HG02642 (cell line): ENCODE measurements around the gene ATOH8.

Experiments used
- ATAC-seq: cut with Tn5 transposase; IDR thresholded peaks from one replicate; pipeline ENCODE4 v1.9.1; 2021; ENCODE audit warnings: mild to moderate bottlenecking; ENCODE audit not compliant: unreplicated experiment, poor library complexity

ATOH8 gene

DNA sequence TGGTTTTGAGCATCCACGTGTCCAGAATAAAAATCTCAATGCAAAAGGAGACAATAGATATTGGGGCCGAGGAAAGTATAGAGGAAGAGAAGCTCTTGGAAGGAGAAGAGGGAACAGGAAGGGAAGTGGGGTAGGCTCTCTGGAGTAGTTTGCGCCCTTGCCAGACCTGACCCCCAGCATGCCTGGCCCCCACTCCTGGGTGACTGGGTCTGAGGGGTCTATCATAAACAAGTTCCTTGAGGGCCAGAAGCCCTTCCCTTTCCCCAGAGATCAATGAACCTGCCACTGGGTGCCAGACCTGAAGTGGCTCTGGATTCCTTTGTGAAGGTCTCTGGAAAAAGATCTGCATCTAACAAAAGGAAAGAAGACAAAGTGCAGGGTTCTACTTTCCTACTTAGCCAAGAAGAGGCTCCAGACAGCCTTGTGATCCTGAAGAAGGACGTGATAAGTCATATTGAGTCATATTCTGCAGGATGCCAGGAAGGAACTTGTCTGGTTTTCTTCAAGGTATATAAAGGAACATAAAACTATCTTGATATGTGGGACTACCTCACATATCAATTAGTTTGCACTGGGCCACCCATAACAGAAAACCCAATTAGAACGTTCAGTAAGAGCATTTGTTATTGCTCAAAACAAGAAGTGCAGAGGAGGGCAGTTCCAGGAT, 18.7 kb upstream of the ATOH8 start:
- no peak for ATAC-seq

- ATAC-seq, result no peak
Observed at GRCh38 chr2:85735691-85736090, 18.1 kb upstream of the ATOH8 start.

- ATAC-seq, result no peak
Observed at GRCh38 chr2:85736456-85737355, 17.1 kb upstream of the ATOH8 start.

DNA sequence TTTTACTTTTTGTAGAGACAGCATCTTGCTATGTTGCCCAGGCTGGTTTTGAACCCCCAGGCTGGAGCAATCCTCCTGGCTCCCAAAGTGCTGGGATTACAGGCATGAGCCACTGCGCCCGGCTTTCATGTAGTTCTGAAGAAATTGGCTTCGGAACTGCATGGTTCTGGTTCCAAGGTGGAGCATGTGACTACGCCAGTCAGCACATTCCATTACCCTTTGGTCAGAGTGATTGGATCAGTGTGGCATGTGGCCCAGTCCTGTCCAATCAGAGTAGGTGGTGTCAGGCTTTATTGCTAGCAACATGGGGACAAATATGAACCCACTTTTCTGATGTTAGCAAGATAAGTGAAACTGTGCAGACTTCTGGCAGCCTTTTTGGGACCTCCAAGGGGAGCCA, 16.3 kb upstream of the ATOH8 start:
- no peak for ATAC-seq

GRCh38 chr2:85737961-85738360, 15.8 kb upstream of the ATOH8 start:
- ATAC-seq, result no peak

- ATAC-seq, result no peak
Observed at GRCh38 chr2:85740193-85740592, 13.6 kb upstream of the ATOH8 start.

- ATAC-seq, result no peak
Observed at GRCh38 chr2:85741211-85741832, 12.5 kb upstream of the ATOH8 start.

GRCh38 chr2:85741833-85742455, 11.8 kb upstream of the ATOH8 start:
- ATAC-seq, result no peak

- ATAC-seq, result no peak
Observed at GRCh38 chr2:85743304-85743978, 10.3 kb upstream of the ATOH8 start.

DNA sequence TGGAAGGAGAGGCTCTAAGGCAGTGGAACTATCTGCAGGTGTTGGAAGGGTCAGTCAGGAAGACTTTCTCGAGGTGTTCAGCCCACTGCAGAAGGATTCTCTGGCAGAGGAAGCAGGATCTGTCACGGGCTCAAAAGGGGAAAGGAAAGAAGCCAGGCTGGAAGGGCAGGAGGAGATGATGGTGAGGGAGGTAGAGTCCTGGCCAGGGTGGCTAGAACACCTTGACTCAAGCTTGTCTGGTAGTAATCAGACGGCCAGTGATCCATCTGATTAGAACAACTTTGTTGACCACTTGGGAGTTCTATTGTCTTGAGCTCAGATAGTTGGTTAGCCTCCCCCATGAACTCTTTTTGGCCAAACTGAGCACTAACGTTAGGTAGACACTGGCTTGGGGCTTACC, 9.7 kb upstream of the ATOH8 start:
- no peak for ATAC-seq

GRCh38 chr2:85744741-85745601, 8.8 kb upstream of the ATOH8 start:
- ATAC-seq, result no peak

- ATAC-seq, result no peak
Observed at GRCh38 chr2:85745619-85746018, 8.2 kb upstream of the ATOH8 start.

- no peak for ATAC-seq
Observed at GRCh38 chr2:85746321-85747004, 7.3 kb upstream of the ATOH8 start.

DNA sequence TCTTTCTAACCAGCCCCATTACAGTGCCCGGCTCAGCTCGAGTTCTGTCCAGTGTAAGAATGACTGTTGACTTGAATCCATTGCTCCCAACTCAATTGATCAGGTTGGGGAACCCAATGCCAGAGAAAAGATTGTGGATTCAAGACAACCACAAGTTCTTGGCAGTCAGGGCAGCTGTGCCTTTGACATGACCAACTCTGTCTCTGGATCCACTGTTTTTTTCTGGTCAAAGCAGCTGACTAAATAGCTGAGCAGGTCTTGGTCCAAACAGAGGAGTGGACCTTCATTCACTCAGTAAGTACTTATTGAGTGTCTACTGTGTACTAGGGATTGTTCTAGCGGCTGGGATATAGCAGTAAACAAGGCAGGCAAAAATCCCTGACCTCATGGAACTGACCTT, 6.3 kb upstream of the ATOH8 start:
- no peak for ATAC-seq

DNA sequence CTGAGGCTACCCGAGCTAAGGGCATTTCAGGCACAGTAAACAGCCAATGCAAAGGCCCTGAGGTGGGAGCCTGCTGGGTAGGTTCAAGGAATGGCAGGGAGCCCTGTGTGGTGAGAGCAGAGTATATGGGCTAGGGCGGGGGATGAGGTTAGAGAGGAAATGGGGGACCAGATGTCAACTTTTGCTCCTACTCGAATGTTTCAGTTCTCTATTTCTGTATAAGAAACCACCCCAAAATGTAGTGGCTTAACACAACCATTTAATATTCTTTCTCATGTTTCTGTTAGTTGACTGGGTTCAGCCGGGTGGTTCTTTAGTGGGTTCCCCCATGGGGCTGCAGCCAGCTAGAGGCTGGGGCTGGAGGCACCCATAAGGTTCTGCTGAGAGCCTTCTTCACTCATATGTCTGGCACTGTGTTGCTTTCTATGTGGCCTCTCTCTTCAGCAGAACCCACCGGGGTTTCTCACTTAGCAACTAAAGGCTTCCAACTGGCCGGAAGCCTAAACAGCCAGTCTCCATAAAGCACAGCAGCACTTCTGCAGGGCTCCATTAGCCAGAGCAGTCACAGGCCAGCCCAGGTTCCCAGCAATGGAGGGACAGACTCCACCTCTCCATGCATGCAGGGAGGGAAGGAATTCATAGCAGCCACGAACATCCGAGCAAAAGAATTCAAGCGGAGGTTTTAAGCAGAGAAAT, 5.6 kb upstream of the ATOH8 start:
- ATAC-seq, result peak; percentile 47

GRCh38 chr2:85748985-85749875, 4.6 kb upstream of the ATOH8 start:
- ATAC-seq, result no peak
